Measurements from ENCODE around the gene COMMD2.

The COMMD2 gene

GRCh38 chr3:149738876-149739275, 13.4 kb downstream of the COMMD2 start:
- no peak for TF ChIP-seq CTCF (IDR thresholded peaks at IDR 0.05; ENCODE audit: low read depth, low read length)
- H3K4me3 ChIP-seq (ENCODE audit: low read depth, low read length): no peak overlapping the region

GRCh38 chr3:149736953-149737205, 15.4 kb downstream of the COMMD2 start:
- H3K4me3 ChIP-seq (ENCODE audit: low read depth, low read length): no peak overlapping the region
- no peak for TF ChIP-seq CTCF (IDR thresholded peaks at IDR 0.05; ENCODE audit: low read depth, low read length)

- no peak for TF ChIP-seq CTCF (IDR thresholded peaks at IDR 0.05; ENCODE audit: low read depth, low read length)
Measured at GRCh38 chr3:149736175-149736952, 15.9 kb downstream of the COMMD2 start.

GRCh38 chr3:149732234-149732633, 20.1 kb downstream of the COMMD2 start:
- no peak overlapping the region for H3K4me3 ChIP-seq (ENCODE audit: low read depth, low read length)
- no peak for TF ChIP-seq CTCF (IDR thresholded peaks at IDR 0.05; ENCODE audit: low read depth, low read length)

More at GRCh38 chr3:149736175-149736952, 15.9 kb downstream of the COMMD2 start:
- H3K4me3 ChIP-seq (ENCODE audit: low read depth, low read length): no peak overlapping the region

GRCh38 chr3:149727656-149728055, 24.6 kb downstream of the COMMD2 start:
- no peak for TF ChIP-seq CTCF (IDR thresholded peaks at IDR 0.05; ENCODE audit: low read depth, low read length)
- H3K4me3 ChIP-seq (ENCODE audit: low read depth, low read length): no peak overlapping the region

- no peak overlapping the region for H3K4me3 ChIP-seq (ENCODE audit: low read depth, low read length)
- no peak for TF ChIP-seq CTCF (IDR thresholded peaks at IDR 0.05; ENCODE audit: low read depth, low read length)
Measured at GRCh38 chr3:149726716-149727407, 25.4 kb downstream of the COMMD2 start.

GRCh38 chr3:149723781-149724180, 28.5 kb downstream of the COMMD2 start:
- no peak overlapping the region for H3K4me3 ChIP-seq (ENCODE audit: low read depth, low read length)
- TF ChIP-seq CTCF (IDR thresholded peaks at IDR 0.05; ENCODE audit: low read depth, low read length): no peak

Data from WI38 (cell line).